ENCODE measurements around the gene HMBS.

Gene HMBS

GRCh38 chr11:119095066-119095880 lies 10.6 kb downstream of the HMBS start (continued):
- TF ChIP-seq PRDM10 (tag by site-specific recombination; IDR thresholded peaks at IDR 0.05), result no peak
- no peak for TF ChIP-seq ZNF16 (tag by site-specific recombination; IDR thresholded peaks at IDR 0.05; ENCODE audit: low read depth)
- no peak for TF ChIP-seq ZNF311 (tag by site-specific recombination; IDR thresholded peaks at IDR 0.05; ENCODE audit: borderline replicate concordance)
- no peak for TF ChIP-seq ZBTB8A (tag by site-specific recombination; IDR thresholded peaks at IDR 0.05)
- TF ChIP-seq SP2 (tag by site-specific recombination; IDR thresholded peaks at IDR 0.05), result peak; percentile 96
- peak; percentile 66; the same call in 1 of the 2 replicates for TF ChIP-seq ZNF169 (tag by site-specific recombination; IDR thresholded peaks at IDR 0.05)
- TF ChIP-seq ZFP41 (tag by site-specific recombination; IDR thresholded peaks at IDR 0.05; ENCODE audit: borderline replicate concordance), result 0 out of 2 replicates have a peak, but pooled peaks have one; percentile 43
- TF ChIP-seq ZNF639 (tag by site-specific recombination; IDR thresholded peaks at IDR 0.05), result 0 out of 2 replicates have a peak, but pooled peaks have one; percentile 16
- TF ChIP-seq ZNF112 (tag by site-specific recombination; IDR thresholded peaks at IDR 0.05), result no peak
- no peak for TF ChIP-seq ZNF18 (tag by site-specific recombination; IDR thresholded peaks at IDR 0.05)
- no peak for TF ChIP-seq ZNF701 (tag by site-specific recombination; IDR thresholded peaks at IDR 0.05)
- TF ChIP-seq ZNF302 (tag by site-specific recombination; IDR thresholded peaks at IDR 0.05; ENCODE audit: low read depth), result no peak
- no peak for TF ChIP-seq ZNF280D (tag by site-specific recombination; IDR thresholded peaks at IDR 0.05)
- TF ChIP-seq ZNF23 (tag by site-specific recombination; IDR thresholded peaks at IDR 0.05; ENCODE audit: borderline replicate concordance), result no peak
- TF ChIP-seq ZNF26 (tag by site-specific recombination; IDR thresholded peaks at IDR 0.05), result no peak
- TF ChIP-seq WT1 (tag by site-specific recombination; IDR thresholded peaks at IDR 0.05), result no peak
- peak; percentile 81 for TF ChIP-seq ZNF394 (tag by site-specific recombination; IDR thresholded peaks at IDR 0.05; ENCODE audit: borderline replicate concordance)
- TF ChIP-seq TRIM28 (IDR thresholded peaks at IDR 0.05; ENCODE audit: borderline replicate concordance, low read length), result no peak
- TF ChIP-seq ZNF776 (tag by site-specific recombination; IDR thresholded peaks at IDR 0.05; ENCODE audit: borderline replicate concordance), result no peak
- peak; percentile 43; the same call in 1 of the 2 replicates for TF ChIP-seq ZNF76 (tag by site-specific recombination; IDR thresholded peaks at IDR 0.05; ENCODE audit: borderline replicate concordance, low read depth)
- no peak for TF ChIP-seq ZNF433 (tag by site-specific recombination; IDR thresholded peaks at IDR 0.05; ENCODE audit: low read depth)
- TF ChIP-seq ZNF266 (tag by site-specific recombination; IDR thresholded peaks at IDR 0.05; ENCODE audit: low read depth), result no peak
- TF ChIP-seq BCL6B (tag by site-specific recombination; IDR thresholded peaks at IDR 0.05), result no peak
- TF ChIP-seq ZBTB1 (tag by site-specific recombination; IDR thresholded peaks at IDR 0.05), result no peak
- TF ChIP-seq ZNF121 (tag by site-specific recombination; IDR thresholded peaks at IDR 0.05), result no peak
- no peak for TF ChIP-seq ZNF623 (tag by site-specific recombination; IDR thresholded peaks at IDR 0.05)

Measured in HEK293 (cell line).